ENCODE measurements around the gene SANBR. TPM values are rescaled to one million over a fixed set of nuclear protein-coding genes. Genes with fewer than 3 reads are reported as not detected.
"Not testable (repeated sequence)": the region's sequence is repeated elsewhere in the genome, so short reads cannot be mapped to it uniquely, and the experiment has no call there.

Gene SANBR
- total RNA-seq: 4.4 TPM

DNA sequence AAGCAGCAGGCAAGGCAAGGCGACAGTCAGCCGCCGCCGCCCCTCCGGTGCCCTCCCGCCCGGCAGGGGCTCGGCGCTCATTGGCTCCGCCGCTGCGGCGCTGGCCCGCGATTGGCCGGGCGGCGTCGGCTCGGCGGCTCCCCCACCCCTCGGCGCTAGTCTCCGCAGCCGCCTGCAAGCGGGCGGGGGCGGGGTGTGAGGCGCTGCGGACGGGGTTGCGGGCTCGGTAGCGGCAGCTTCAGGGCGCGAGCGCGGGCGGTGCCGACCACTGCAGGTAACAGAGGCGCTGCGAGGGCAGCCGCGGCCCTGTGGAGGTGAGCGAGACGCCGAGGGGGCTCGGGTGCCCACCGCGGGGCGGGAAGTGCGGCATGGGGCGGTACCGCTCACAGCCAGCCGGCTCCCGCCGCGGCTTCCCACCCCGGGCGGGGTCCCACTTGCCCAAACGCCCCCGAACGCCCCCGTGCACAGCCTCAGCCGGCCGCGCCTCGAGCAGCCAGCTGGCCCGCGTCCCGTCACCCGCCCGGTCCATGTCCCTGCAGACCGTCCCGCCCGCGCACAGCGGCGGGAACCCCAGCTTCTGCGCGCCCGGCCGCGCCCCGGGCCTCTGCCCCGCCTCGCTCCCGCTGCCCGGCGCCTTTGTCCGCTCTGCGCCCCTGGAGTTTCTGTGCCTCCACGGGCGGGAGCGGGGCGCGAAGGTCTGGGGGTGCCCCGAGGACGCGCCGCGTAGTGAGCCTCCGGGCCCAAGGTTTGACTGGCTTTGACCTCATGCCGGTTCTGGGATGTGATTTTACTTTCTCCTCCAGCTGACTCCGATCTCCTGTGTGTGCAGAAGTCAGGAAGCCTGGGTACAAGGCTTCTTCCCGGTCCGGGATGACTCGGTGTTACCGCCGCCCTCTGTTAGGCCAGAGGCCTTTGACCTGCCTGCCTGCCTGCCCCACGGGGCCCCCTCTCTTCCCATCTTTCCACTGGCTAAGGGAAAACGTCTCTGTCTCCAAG, at the start of gene SANBR:
SANBR (plus strand) TSS at position 158 of the 996 bp plus-strand sequence. CDS start 4,480 bp downstream, outside the sequence.
- Histone ChIP-seq H3K4me1 (ENCODE audit: insufficient read depth, low read length) (peaks cover 14% of the 10 kb centered on the region), H3K4me3 (ENCODE audit: low read length) (peak within 1 kb of the TSS; percentile 69), H3K27me3 (ENCODE audit: insufficient read depth, low read length) (no peaks in the 10 kb centered on the region), H3K9me3 (ENCODE audit: low read depth, low read length) (no peaks in the 10 kb centered on the region)

DNA sequence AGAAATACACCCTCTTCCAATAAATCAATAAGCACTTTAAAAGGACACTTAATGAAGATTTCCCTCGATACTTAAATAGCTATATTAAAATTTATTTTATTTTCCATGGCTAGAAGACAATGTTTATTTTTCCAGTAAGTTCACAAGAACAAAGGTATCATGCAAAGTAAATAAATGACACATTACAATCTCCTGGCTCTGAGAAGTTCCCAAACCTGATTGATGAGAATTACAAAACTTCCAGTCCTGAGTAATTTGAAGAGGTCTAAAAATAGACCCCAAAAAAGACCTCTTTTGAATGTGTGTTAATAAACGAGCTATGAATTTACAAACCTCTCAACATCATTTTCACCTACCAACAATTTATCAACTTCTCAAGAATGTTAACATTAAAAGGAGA, 49.7 kb upstream of the SANBR start:
- no peaks in the 10 kb centered on the region for H3K27me3 ChIP-seq (ENCODE audit: insufficient read depth, low read length)
- H3K9me3 ChIP-seq (ENCODE audit: low read depth, low read length): no peaks in the 10 kb centered on the region
- peaks cover 36% of the 10 kb centered on the region for H3K4me1 ChIP-seq (ENCODE audit: insufficient read depth, low read length)
- no peak overlapping the region for H3K4me3 ChIP-seq (ENCODE audit: low read length)

DNA sequence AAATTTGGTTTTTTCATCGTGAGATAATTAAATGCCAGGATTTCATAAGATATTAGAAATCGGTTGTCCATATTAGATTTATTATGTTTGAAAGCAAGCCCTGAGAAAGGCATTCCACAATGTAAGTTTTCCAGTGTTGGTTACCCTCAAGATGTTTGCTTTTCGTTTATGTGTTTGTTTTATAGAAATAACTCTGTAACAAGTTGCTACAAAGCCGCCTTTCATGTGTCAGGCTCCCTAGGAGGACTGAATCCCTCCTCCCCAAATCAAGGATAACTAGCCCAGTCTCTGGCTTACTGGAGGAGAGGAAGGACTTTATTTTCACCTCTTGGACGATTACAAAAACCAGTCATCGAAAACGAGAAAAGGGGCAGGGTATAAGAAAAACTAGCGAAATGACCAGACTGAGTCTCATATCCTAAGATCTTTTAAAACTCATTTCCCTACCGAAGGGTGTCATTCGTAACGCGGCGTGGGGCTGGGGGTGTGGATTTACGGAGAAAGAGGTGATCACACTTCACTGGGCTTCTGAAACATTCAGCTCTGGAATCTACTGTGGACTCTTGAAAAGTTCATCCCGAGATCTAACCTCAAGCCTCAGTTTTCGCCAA, 49.2 kb upstream of the SANBR start:
- Histone ChIP-seq H3K27me3 (ENCODE audit: insufficient read depth, low read length) (no peaks in the 10 kb centered on the region), H3K4me3 (ENCODE audit: low read length) (peak overlapping the region; percentile 88), H3K4me1 (ENCODE audit: insufficient read depth, low read length) (peaks cover 40% of the 10 kb centered on the region), H3K9me3 (ENCODE audit: low read depth, low read length) (no peaks in the 10 kb centered on the region)

DNA sequence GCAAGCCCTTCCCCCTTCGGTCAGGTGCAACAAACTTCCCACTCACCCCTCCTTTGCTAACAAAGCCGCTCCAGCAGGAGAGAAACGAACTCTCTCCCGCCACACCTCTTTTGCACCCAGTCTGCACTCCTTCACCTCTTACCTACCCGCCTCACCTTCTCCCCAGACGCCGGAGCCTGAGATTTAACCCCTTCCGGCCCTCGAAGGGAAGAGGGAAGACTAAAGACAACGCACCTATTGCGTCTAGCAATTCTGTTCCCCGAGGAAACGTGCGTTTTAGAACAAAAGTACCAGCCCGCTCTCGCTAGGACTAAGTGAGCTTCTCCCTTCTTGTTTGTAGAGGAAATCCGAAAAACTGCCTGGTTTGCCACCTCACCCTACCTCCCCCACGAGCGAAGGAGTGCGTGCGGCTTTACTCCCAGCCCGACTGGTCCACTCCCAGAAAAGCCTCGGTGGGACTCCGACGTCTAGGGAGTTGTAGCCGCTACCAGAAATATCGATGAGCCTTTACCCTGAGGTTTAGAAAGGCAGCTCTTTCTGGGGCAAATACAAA, 48.6 kb upstream of the SANBR start:
- Histone ChIP-seq H3K9me3 (ENCODE audit: low read depth, low read length) (no peaks in the 10 kb centered on the region), H3K4me3 (ENCODE audit: low read length) (peak overlapping the region; percentile 88), H3K4me1 (ENCODE audit: insufficient read depth, low read length) (peaks cover 37% of the 10 kb centered on the region), H3K27me3 (ENCODE audit: insufficient read depth, low read length) (no peaks in the 10 kb centered on the region)

DNA sequence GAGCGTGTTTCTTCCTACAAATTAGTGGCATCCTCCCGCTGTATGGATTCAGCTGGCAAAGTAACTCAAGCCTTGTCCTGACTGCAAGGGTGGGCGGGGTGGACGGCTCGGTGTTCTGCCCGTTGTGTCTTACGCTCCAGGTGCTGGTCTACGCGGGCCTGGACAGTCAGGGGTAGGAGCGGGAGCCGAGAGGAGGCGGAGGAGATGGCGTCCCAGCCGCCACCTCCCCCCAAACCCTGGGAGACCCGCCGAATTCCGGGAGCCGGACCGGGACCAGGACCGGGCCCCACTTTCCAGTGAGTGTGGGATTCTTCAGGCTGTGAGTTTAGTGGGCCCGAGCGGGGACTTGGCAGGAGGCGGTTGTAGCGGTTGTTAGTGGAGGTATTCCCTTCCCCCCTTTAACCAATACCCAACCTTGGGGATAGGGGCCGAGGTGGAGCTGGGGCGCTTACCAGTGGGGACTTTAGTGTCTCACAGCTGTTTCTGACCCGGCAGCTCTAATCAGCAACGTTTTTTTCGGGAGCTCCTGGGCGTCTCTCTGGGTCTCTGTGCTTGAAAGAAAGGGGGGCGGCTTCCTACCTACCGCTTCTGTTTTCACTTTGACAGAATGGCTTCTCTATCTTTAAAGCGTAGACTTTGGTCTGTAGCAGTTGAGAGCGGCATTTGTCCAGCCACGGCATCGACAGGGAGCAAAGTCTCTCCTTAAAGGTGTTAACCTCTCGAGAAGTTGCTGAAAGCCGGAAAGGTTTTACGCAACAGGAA, 47.9 kb upstream of the SANBR start, which contains the start of the genes PEX13 and PUS10:
PEX13 (plus strand) TSS at position 165 of the 762 bp plus-strand sequence; CDS start at position 205, 40 bp downstream.
PUS10 (minus strand) TSS at position 700 of the 762 bp plus-strand sequence. CDS start 6,365 bp downstream, outside the sequence.
- H3K4me1 ChIP-seq (ENCODE audit: insufficient read depth, low read length): peaks cover 37% of the 10 kb centered on the region
- no peaks in the 10 kb centered on the region for H3K27me3 ChIP-seq (ENCODE audit: insufficient read depth, low read length)
- H3K9me3 ChIP-seq (ENCODE audit: low read depth, low read length): no peaks in the 10 kb centered on the region
- peak within 1 kb of the TSS; percentile 88 for H3K4me3 ChIP-seq (ENCODE audit: low read length)

DNA sequence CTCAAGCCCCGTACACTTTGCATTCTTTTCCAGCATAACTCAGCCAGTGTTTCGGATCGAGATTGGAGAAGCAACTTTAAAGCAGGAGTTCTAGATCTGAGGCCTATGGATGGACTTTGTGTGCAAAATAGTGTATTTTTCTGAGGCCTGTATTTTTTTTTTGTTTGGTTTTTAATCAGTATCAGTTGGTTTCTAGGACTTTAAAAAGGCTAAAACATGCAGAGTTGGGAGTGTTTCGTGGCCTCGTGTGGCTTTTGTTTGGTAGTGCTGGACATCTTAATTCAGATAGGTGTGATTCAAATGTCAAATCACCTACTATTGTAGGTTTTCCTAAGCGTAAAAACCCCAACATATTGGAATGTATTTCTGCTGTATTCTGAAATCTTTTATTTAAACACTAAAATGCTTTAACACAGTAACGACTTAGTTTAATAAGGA, 47.3 kb upstream of the SANBR start:
- Histone ChIP-seq H3K9me3 (ENCODE audit: low read depth, low read length) (no peaks in the 10 kb centered on the region), H3K4me1 (ENCODE audit: insufficient read depth, low read length) (peaks cover 33% of the 10 kb centered on the region), H3K4me3 (ENCODE audit: low read length) (peak overlapping the region; percentile 88), H3K27me3 (ENCODE audit: insufficient read depth, low read length) (no peaks in the 10 kb centered on the region)

DNA sequence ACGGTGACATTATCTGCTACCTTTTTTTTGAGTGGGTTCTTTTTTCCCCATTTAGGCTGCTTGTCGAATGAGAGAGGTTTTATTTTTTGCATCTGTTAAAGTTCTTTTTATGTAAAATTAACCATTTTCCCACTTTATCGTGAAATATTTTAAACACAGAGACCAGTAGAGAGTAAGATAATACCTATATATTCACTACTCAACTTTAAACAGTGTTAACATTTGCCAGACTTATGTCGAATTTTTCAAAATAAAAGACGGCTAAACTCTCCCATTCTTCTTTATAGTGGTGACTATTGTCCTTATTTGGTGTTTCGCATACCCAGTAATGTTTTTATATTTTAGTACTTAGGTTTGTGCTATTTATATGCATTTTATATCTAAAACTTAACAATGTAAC, 46.9 kb upstream of the SANBR start:
- Histone ChIP-seq H3K4me1 (ENCODE audit: insufficient read depth, low read length) (peaks cover 33% of the 10 kb centered on the region), H3K4me3 (ENCODE audit: low read length) (peak overlapping the region; percentile 88), H3K9me3 (ENCODE audit: low read depth, low read length) (no peaks in the 10 kb centered on the region)

DNA sequence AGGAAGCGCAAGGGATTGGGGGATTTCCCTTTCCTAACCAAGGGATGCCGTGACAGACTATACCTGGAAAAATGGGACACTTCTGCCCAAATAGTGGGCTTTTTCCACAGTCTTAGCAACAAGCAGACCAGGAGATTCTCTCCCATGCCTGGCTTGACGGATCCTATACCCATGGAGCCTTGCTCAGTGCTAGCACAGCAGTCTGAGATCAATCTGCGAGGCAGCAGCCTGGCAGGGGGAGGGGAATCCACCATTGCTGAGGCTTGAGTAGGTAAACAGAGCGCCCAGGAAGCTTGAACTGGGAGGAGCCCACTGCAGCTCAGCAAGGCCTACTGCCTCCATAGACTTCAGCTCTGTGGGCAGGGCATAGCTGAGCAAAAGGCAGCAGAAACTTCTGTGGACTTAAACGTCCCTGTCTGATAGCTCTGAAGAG, 44.4 kb upstream of the SANBR start:
- no peak overlapping the region for H3K4me3 ChIP-seq (ENCODE audit: low read length)
- H3K4me1 ChIP-seq (ENCODE audit: insufficient read depth, low read length): peaks cover 26% of the 10 kb centered on the region
- H3K27me3 ChIP-seq (ENCODE audit: insufficient read depth, low read length): no peaks in the 10 kb centered on the region
- no peaks in the 10 kb centered on the region for H3K9me3 ChIP-seq (ENCODE audit: low read depth, low read length)

More for the DNA sequence above, 46.9 kb upstream of the SANBR start:
- no peaks in the 10 kb centered on the region for H3K27me3 ChIP-seq (ENCODE audit: insufficient read depth, low read length)

DNA sequence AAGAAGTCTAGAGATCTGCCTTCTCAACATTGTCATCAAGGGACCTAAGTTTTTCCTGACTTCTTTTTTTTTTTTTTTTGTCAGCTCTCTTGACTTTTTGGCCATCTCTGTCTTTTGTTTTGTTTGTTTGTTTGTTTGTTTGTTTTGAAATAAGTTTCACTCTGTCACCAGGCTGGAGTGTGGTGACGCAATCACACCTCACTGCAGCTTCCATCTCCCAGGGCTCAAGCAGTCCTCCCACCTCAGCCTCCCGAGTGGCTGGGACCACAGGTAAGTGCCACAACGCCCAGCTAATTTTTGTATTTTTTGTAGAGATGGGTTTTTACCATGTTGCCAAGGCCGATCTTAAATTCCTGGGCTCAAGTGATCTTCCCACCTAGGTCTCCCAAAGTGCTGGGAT, 42.0 kb upstream of the SANBR start:
- Histone ChIP-seq H3K9me3 (ENCODE audit: low read depth, low read length) (no peaks in the 10 kb centered on the region), H3K4me1 (ENCODE audit: insufficient read depth, low read length) (peaks cover 18% of the 10 kb centered on the region), H3K4me3 (ENCODE audit: low read length) (no peak overlapping the region), H3K27me3 (ENCODE audit: insufficient read depth, low read length) (no peaks in the 10 kb centered on the region)

DNA sequence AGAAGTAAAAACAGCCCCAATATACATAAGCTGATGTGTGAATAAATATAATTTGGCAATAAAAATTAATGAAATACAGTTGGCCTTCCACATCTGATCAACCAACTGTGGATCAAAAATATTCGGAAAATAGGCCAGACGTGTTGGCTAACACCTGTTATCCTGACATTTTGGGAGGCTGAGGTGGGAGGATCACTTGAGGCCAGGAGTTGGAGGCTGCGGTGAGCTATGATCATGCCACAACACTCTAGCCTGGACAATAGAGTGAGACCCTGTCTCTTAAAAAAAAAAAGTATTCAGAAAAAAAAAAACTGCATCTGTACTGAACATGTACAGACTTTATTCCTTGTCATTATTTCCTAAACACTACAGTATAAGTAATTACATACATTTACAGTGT, 36.1 kb upstream of the SANBR start:
- Histone ChIP-seq H3K4me1 (ENCODE audit: insufficient read depth, low read length) (peaks cover 11% of the 10 kb centered on the region), H3K9me3 (ENCODE audit: low read depth, low read length) (no peaks in the 10 kb centered on the region), H3K4me3 (ENCODE audit: low read length) (no peak overlapping the region), H3K27me3 (ENCODE audit: insufficient read depth, low read length) (no peaks in the 10 kb centered on the region)

DNA sequence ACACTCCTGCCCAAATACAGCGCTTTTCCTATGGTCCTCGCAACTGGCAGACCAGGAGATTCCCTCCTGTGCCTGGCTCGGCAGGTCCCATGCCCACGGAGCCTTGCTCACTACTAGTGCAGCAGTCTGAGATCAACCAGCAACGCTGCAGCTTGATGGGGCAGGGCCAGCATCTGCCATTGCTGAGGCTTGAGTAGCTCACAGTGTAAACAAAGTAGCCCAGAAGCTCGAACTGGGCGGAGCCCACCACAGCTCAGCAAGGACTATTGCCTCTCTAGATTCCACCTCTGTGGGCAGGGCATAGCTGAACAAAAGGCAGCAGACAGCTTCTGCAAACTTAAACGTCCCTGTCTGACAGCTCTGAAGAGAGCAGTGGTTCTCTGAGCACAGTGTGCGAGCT, 31.1 kb upstream of the SANBR start:
- not testable (repeated sequence) for H3K4me1 ChIP-seq (ENCODE audit: insufficient read depth, low read length); H3K27me3 ChIP-seq (ENCODE audit: insufficient read depth, low read length); H3K9me3 ChIP-seq (ENCODE audit: low read depth, low read length); H3K4me3 ChIP-seq (ENCODE audit: low read length)

DNA sequence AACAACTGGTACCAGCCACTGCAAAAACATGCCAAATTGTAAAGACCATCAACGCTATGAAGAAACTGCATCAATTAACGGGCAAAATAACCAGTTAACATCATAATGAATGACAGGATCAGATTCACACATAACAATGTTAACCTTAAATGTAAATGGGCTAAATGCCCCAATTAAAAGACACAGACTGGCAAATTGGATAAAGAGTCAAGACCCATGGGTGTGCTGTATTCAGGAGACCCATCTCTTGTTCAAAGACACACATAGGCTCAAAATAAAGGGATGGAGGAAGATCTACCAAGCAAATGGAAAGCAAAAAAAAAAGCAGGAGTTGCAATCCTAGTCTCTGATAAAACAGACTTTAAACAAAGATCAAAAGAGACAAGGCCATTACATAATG, 29.0 kb upstream of the SANBR start:
- not testable (repeated sequence) for H3K9me3 ChIP-seq (ENCODE audit: low read depth, low read length); H3K4me1 ChIP-seq (ENCODE audit: insufficient read depth, low read length); H3K27me3 ChIP-seq (ENCODE audit: insufficient read depth, low read length); H3K4me3 ChIP-seq (ENCODE audit: low read length)

DNA sequence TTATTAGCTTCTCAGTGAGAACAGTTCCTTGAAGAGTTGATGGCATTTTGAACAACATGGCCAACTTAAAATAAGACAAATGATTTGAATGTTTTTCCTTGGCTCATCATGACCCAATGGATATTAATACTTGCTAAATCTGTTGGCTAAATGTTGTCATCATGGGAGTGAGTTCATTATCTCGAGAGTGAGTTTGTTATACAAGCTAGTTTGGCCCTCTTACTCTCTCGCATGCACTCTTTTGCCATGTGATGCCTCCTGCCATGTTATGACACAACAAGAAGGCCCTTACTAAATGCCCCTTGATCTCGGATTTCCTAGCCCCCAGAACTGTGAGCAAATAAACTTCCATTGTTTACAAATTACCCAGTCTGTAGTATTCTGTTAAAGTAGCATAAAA, 22.9 kb upstream of the SANBR start:
- H3K9me3 ChIP-seq (ENCODE audit: low read depth, low read length): no peaks in the 10 kb centered on the region
- no peak overlapping the region for H3K4me3 ChIP-seq (ENCODE audit: low read length)
- H3K4me1 ChIP-seq (ENCODE audit: insufficient read depth, low read length): peaks cover 13% of the 10 kb centered on the region
- H3K27me3 ChIP-seq (ENCODE audit: insufficient read depth, low read length): no peaks in the 10 kb centered on the region

DNA sequence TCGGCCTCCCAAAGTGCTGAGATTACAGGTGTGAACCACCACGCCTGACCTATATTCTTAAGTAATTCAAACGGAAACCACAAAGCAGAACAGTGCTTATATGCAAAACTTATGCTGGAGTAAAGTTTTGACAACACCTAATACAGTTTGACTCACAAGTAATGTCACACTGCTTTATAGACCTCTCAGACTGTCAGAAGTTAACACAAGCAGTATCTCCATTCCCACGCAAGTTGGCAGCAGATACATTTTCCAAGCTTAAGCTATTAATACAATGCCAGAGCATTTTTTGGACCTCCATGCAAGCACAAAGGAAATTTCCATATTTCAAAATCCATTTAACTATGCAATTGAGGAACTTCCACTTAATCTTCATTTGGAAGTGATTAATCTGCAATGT, 21.0 kb upstream of the SANBR start:
- H3K27me3 ChIP-seq (ENCODE audit: insufficient read depth, low read length): no peaks in the 10 kb centered on the region
- no peaks in the 10 kb centered on the region for H3K9me3 ChIP-seq (ENCODE audit: low read depth, low read length)
- H3K4me1 ChIP-seq (ENCODE audit: insufficient read depth, low read length): peaks cover 13% of the 10 kb centered on the region
- no peak overlapping the region for H3K4me3 ChIP-seq (ENCODE audit: low read length)
